HuH-7 (cell line): Measurements from ENCODE around the gene COL4A1.
A peak's percentile ranks its signal among the peaks of the same experiment; 100 is the strongest.

ENCODE experiments used
- DNase-seq: peaks from one replicate; pipeline ENCODE4 v3.0.0; 2011; ENCODE audit warnings: low spot score

Gene COL4A1

DNA sequence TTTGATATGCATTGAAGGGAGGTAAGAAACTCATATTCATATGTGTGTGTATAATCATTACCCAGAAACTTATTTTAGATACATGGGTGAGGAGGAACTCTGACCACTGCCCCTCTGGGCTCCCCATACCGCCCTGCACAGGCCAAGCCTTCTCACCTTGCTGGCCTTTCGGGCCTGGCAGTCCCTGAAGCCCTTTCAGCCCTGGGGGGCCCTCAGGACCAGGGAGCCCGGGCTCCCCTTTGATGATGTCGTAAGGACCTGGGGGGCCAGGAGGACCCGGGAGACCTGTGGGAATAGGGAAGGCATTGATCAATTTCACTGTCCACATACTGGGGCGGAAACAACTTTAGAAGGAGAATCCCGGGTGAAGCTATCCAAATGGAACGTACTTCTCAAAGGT lies 142.3 kb downstream of the COL4A1 start:
- no peak for DNase-seq

DNA sequence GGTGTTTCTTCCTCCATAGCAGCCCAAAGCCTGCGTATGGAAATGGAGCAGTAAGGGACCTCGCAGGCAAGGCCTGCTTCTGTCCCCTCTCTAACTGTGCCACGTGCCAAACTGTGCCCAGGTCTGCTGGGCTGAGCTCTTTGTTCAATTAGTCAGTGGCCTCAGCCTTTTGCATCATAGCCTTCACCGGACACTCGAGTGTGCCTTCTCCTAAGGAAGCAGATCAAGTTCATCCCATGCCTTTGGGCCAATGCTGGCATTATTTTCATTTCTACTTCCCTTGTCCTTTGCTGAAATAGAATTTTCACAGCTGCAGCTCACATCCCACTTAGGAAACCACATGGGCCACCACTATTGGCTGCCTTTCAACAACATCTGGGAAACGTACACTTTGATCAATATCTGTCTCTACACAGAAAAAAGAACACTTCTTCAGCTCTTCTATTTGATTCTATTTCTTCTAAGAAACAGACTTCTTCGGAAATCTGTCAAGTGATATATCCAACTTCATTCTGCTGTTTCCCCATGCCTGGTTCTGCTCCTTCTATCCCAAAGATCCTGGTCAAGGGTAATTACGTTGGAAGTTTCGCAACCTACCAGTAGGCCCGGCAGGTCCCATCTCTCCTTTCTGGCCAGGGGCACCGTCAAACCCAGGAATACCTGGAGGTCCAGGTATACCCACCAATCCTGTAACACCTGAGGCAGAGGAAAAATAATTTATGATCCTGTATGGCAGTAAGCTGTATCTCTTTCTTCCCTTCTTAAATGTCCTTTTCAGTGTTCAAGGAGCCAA lies 143.9 kb downstream of the COL4A1 start:
- no peak for DNase-seq

DNA sequence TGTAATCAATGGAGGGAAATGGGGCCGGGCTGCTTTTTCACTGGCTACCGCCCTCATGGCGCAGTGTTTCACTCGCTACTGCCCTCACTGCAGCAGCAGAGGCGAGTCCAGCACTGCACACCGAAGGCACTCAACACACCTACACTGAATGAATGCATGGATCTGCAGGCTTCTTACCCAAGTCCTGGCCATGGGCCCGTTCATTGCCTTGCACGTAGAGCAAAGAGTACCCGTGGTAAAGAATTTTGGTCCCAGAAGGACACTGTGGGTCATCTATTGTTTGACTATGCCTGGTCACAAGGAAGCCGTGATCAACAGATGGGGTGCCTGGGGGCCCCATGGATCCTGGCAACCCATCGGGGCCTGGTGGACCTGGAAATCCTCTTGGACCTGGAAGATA lies 144.9 kb downstream of the COL4A1 start:
- no peak for DNase-seq

DNA sequence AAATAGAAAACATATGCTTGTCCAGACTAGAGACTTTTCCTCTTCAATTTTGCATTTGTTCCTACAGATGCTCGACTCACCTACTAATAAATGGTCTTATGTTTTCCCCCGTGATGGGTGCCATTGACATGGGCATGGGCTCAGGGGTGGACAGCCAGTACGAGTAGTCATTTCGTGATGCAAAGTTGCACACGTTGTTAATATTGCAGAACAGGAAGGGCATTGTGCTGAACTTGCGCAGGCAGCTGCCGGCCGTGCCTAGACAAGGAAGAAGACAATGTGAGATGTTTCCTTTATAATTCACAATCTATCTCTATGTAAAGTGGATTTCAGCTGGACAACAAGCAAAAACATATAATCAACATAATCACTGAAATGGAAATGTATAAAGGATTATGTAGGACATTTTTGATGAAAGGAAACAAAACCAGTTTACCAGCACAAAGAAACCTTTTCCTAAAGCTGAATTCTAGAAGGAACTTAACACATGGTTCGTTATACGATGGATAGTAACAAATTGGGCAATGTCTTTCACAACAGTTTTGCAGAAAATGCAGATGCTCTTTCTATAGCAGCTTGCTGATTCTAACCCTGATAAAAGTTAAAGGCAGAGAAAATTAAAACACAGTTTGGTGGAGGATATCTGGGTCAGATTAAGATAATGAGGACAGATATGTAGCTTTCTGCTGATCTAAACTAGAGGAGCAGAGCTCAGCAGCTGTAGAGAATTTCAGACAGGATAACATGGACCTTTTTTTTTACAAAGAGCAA lies 145.7 kb downstream of the COL4A1 start:
- no peak for DNase-seq

DNA sequence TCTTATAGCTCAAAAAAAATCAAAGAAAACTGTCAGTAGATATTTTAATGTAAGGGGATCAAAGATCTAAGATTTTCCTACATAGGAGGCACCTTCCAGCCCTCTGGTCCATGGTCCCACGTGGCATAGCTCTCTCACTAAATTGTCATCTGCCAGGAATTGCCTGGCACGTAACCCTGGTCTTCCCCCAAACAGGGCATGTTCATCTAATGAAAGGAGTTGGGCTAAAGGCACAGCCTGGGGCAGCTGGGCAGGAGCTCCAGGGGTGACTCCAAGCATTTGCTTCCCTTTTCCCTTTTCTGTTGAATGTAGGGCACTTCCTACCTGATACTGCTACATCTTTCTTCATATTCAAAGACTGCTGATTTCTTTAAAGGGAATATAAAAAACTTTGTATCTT lies 148.7 kb downstream of the COL4A1 start:
- no peak for DNase-seq

DNA sequence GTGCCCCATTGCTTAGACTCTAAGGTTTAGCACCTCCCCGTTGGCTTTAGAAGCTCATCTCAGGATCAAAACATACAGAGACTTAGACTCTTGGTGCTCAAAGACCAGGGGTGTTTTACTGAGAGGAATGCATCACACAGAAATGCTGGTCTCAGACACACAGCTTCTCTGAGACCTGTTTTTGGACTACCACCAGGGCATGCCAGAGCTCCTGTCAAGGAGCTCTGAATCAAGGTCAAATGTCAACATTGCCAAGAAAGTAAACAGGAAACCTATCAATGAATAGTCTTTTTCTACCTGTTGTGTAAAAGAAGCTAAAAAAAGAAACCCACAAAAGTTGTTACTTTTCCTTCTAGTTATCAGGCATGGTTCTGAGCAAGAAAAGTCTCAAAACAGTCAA lies 149.2 kb downstream of the COL4A1 start:
- no peak for DNase-seq

DNA sequence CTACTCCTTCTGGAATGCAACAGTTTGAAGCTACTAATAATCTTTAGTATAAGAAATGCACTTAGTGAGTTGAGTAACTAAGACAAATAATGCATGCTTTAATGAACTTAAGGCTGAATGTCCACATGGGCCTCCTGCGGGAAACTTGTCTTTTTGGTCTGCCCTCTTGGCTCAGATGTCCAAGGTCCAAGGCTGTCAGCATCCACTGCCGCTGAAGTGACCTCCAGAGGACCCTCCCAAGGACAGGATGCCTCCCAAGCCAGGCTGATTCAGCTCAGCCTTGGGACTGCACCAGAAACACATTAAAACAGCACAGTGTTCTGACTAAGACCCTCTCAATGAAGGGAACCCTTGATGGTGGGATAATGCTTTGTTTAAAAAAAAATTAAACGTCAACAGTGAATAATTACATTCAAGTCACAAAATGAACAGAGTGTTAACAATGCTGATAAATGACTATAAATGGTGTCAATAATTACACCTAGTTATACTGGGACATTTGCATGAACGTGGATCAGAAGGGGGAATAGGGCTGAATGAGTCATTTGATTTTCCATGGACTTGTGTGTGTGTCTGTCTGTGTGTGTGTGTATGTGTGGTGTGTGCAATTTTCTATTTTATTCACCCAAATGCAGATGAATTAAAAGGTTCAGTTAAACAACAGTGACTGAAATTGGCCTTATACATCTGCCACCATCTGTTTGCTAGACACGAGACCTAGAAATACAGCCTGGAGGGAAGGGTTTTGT lies 150.5 kb downstream of the COL4A1 start:
- no peak for DNase-seq

DNA sequence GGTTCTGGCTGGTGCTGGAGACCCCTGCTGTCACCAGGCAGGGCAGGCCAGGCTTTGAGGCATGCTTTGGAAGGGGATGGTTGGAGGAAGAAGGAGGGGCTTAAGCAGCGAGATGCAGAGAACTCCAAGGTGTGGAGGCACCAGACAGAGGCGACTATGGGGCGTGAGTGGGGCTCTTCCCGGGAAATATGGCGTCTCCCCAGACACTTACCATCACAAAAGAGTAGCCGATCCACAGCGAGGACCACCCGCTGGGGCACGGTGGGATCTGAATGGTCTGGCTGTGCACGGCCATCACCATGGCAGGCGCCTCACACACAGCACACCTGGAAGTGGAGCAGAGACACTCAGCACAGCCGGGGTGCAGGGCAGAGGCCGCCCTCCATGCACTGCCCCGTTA lies 151.9 kb downstream of the COL4A1 start:
- DNase-seq = no peak

DNA sequence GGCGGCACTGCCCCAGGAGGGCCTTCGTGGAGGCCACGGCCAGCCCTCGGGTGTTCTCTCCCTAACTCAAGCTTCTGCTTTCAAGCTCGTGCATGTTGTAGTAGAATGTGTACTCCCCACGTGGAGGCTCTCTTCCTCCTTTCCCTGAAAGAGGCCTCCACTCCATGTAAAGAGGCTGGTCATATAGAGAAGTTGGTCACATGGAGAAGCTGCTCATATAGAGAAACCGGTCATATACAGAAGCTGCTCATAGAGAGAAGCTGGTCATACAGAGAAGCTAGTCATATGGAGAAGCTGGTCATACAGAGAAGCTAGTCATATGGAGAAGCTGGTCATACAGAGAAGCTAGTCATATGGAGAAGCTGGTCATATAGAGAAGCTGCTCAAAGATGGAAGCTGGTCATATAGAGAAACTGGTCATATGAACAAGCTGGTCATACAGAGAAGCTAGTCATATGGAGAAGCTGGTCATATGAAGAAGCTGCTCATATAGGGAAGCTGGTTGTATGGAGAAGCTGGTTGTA lies 152.5 kb downstream of the COL4A1 start:
- DNase-seq = no peak

DNA sequence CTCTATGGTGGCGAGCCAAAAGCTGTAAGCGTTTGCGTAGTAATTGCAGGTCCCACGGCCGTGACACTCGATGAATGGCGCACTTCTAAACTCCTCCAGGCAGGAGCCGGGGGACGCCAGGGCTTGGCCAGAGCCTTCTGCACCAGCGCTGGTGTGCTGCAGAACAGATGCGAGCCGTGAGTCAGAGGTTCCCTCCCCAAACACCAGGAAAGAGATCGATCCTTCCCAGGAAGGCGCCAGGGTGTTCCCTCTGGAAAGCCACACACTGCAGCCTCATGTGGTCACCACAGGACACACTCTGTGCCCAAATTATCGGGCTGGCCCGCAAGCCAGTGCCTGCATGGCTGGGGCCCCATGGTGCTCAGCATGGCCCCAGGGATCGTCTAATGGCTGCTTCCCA lies 154.6 kb downstream of the COL4A1 start:
- no peak for DNase-seq

DNA sequence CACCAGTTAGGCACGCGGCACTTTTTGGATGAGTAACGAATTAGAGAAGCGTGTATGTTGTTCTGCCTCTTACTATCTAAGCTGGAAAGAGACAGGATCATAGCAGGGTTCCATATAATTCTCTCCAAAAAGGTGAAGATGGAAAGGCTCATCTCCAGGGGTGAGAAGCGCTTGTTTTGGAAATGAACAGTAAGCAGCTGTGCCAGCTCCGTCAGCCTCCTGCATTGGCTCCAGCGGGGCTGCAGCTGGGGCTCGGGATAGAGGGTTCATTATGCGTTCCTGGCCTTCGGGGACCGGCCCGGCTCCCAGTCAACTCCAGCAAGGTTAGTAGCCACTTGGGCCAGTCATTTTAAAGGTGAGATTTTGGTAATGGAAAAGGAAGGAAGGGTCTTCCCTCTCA lies 155.5 kb downstream of the COL4A1 start:
- no peak for DNase-seq

DNA sequence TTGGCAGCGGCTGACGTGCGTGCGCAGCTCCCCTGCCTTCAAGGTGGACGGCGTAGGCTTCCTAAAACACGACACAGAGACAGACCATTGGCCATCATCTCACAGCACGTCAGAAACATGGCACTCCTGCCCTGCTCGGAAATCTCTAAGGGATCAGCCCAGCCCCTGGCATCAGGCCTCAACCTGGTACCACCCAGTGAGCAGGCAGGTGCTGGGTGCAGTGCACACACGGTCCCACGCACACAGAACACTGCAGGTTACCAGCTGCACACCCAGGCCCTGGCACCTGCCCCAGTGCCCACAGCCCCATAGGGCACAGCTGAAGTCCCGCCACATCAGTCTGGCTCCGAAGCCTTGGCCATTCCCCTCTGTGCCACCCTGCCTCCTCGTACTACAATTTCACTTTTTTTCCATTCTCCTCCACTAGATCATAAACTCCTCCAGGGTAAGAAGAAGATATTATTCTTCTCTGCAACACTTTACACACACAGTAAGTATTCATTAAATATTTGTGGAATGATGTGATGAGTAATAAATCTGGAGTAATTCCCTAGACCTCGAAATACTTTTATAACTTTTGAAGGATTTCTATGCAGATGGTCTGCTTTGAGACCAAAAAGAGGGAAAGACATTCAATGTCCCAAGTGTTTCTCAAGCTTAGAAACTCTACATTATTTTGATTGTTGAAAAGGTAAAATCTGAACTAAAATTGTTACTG lies 156.4 kb downstream of the COL4A1 start:
- no peak for DNase-seq

DNA sequence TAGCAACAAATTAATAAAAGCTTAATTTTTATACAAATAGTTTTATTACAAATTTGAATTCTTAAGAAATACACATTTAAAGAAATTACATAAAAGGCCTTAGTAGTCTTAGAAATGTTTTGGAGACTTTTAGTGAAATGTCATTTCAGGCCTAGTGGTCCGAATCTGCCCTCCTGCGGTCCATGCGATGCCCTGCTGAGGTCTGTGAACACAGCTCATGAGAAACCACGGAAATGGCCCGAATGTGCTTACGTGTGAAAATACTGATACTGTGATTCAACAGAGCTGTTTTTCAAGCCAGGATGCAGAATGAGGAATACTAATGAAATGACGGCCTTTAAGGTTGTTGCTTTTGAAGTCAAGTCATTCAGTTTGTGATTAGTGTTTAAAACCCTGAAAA lies 157.9 kb downstream of the COL4A1 start:
- no peak for DNase-seq

DNA sequence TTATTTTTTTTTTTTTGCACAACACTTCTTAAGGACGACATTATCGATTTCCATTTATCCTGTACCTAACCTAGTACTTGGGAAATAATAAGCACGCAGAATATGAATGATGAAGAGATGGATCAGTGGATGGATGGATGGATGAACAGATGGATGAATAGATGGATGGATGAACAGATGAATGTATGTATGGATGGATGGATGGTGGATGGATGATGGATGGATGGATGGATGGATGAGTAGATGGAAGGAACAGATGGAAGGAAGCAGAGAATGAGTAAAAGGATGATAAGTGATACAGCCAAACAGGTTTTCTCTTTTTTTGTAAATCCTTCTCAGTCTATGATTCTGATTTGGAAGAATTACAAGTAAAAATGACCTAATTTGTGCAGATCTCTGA lies 166.9 kb downstream of the COL4A1 start:
- no peak for DNase-seq

DNA sequence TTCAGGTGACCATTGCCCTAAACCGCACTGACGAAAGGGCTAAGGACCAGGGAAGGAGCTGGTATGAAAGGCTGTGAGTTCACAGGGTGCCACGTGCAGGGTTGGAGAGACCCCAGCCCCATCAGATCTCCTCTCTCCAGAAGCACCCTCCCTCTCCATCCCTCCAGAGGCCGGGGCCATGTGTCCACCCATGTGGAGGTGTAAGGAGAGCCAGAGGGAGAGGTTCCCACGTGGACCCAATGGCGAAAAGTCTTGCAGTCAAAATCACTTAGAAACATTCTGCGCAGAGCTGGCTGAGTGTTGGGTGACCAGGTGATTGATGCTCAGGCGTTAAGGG lies 168.3 kb downstream of the COL4A1 start:
- DNase-seq = no peak

DNA sequence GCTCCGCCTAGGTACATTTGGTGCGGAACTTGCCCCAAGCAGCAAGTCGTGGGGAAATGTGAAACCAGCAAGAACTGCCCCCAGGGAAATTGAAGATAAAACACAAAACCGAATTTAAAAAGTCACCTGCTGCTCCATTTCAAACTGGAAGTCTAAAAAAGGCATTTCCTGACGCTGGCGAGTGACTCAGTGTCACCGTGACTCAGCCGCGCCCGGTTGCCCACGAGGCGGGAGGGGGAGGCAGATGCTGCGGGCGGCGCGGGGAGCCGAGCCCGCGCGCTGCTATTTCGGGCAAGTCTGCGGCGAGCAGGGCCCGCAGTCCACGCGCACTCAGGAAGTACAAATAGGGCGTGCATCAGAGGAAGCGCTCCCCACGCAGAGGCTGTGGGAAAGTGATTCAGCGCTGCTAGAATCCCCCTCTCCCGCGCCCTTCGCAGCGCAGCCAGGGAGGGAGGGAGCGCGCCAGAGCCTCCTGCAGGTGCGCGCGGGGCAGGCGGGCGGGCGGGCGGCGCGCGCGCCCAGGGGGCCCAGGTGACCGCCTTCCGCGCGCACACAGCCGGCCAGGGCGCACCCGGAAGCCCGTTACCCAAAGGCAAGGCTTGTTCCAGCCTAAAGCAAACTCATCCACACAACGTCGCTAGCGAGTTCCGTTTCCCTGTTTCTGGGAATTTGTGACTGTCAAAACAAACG lies 168.8 kb downstream of the COL4A1 start:
- DNase-seq = peak; percentile 28

DNA sequence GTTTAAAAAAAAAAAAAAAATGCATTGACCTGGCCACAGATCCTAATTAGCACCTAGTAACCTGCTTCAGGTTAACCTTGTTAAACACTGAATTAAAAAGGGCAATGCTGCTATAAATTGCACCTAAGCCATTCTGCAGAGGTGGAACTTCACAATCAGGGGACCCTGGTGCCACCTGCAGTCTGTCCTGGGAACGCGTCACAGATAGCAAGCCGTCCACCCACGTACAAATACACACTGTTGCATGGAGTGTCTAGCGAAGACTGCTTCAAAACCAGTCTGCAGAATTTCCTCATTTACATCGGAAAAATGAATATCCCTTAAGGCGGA lies 169.3 kb downstream of the COL4A1 start:
- peak; percentile 30 for DNase-seq

DNA sequence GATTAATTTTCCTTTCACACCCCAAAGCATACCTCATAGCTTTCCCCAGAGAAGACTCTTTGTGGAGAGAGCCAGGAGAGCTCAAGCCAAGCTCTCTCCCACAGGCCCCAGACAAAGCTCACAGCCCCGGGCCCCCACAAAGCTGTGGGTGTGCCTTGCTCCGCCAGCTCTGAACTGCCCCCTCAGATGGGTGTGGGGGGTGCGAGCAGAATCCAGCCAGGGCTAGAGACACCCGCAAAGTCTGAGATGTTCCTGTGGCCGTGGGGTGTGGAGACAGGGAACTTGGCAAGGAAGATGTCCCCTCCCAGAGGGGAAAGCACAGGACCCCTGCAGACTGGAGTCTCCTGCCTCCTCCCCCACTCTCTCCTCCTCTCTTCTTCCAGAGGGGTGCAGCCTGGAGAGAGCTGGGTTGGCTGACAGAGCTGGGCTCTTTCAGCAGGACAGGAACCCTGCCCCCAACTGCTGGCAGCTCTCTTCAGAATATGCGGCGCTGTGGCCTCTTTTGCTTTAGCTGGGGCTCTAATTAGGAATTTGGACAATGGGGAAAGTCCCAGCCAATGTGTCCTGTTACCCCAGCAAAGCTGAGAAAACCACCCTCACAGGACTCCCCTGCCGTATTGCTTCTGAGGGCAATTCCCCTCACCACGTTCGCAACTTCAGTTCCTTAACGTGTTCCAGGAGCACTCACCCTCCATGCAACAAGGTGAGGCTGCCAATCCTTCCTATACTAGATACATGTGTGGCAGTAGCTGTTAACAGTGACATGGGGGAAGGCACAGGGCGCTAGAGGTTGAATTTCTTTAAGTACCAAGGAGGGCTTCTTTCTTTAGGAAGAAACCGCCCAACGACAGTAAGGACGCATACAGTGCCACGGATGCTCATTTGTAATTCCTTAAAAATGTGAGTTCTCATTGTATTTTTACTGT lies 170.0 kb downstream of the COL4A1 start:
- no peak for DNase-seq

DNA sequence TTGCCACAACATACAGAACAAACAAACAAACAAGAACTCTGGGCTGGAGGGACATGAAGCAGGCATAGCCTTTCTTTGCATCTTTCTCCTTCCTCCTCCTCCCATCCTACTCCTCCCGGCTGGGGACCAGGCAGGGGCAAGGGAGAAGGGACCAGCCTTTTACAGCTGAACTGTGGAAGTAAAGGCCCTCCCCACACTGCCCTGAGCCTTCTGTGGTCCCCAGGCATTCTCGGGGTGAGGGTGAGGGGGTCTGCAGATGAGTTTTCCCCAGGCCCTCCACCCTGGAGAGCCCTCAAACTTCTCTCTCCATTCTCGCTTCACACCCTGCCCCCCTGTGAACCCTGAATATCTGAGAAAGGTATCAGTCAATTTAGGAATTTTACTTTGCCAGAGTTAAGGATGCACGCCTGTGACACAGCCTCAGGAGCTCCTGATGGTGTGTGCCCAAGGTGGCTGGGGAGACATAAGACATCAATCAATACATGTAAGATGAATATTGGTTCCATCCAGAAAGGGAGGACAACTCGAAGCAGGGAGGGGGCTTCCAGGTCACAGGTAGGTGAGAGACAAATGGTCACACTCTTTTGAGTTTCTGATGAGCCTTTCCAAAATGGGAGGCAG lies 170.9 kb downstream of the COL4A1 start:
- no peak for DNase-seq

DNA sequence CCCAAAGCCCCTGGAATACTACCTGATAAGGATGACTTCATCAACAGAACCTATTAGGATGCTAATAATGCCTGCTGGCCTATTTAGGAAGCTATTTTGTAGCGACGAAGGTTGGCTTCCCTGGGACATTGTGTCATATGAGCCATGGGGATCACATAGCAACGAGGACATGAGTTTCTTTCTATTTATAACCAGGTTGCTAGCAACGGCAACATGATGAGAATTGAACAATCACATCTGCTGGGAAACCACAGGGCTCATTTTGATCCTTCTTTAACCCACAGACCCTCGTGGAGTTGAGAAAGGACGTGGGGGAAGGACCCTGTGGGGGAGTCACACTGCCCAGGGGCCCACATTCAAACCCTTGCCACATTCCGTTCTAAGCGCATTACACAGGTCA lies 172.2 kb downstream of the COL4A1 start:
- no peak for DNase-seq
